Activated CD4-positive, alpha-beta T cell treated with anti-CD3 and anti-CD28 coated beads, Interleukin-2, amount 10 ng/mL, durations not matched to agents 24 days and 14 days (primary cell): Measurements from ENCODE around the gene ZNF688. TPM values are rescaled to one million over a fixed set of nuclear protein-coding genes. Genes with fewer than 3 reads are reported as not detected.

Source experiments
- DNase-seq: peaks from one replicate; pipeline ENCODE4 v3.0.0; 2022
- H3K27ac Mint-ChIP-seq: one replicate; pipeline ENCODE4 v1.8.0; 2022; ENCODE audit warnings: mild to moderate bottlenecking, mixed read lengths
- H3K27me3 Mint-ChIP-seq: one replicate; pipeline ENCODE4 v1.8.0; 2022; ENCODE audit warnings: mixed read lengths
- H3K36me3 Mint-ChIP-seq: one replicate; pipeline ENCODE4 v1.8.0; 2022; ENCODE audit warnings: low read depth, mild to moderate bottlenecking, mixed read lengths
- H3K4me1 Mint-ChIP-seq: one replicate; pipeline ENCODE4 v1.8.0; 2021; ENCODE audit warnings: mixed read lengths
- H3K4me3 Mint-ChIP-seq: one replicate; pipeline ENCODE4 v1.8.0; 2022; ENCODE audit warnings: mild to moderate bottlenecking, moderate library complexity, mixed read lengths
- H3K9me3 Mint-ChIP-seq: one replicate; pipeline ENCODE4 v1.8.0; 2021; ENCODE audit warnings: mixed read lengths
- intact Hi-C: fragments of 100-400 bp; cut with micrococcal nuclease; formaldehyde crosslinking; loops from one replicate; pipeline ENCODE4 v1.15.1; 2023
- total RNA-seq: library from RNA; stranded (reverse); gene quantifications from 2 replicates; pipeline ENCODE4 v1.2.3, GENCODE V29; 2022

The ZNF688 gene
- total RNA-seq, 1 donor from 2014 or later = 6.6 TPM

- Mint-ChIP-seq H3K27ac (peak overlapping the region; percentile 91), H3K9me3 (no peaks in the 10 kb centered on the region), H3K4me3 (peak overlapping the region; percentile 97), H3K36me3 (peaks cover 8% of the 10 kb centered on the region), H3K27me3 (no peaks in the 10 kb centered on the region), H3K4me1 (peaks cover 56% of the 10 kb centered on the region)
- intact Hi-C loops = loop anchor here (1.0 kb wide), 2 partner anchors 13 to 36 kb away; partner anchors contain the start of gene ZNF764
- peak; percentile 67 for DNase-seq
These were observed 674 bp downstream of the ZNF688 start for GRCh38 chr16:30570636-30571444.

GRCh38 chr16:30569746-30570635, 1.5 kb downstream of the ZNF688 start:
- H3K27ac Mint-ChIP-seq = peak overlapping the region; percentile 45
- H3K4me3 Mint-ChIP-seq = peak overlapping the region; percentile 97
- no peaks in the 10 kb centered on the region for H3K9me3 Mint-ChIP-seq
- H3K4me1 Mint-ChIP-seq = peaks cover 51% of the 10 kb centered on the region
- H3K27me3 Mint-ChIP-seq = no peaks in the 10 kb centered on the region
- H3K36me3 Mint-ChIP-seq = peaks cover 7% of the 10 kb centered on the region
- DNase-seq = no peak
- intact Hi-C loops = loop anchor here (2.0 to 5.0 kb wide), 2 partner anchors 43 to 98 kb away; partner anchors contain the start of genes ITGAL and ZNF768

GRCh38 chr16:30569281-30569680, 2.2 kb downstream of the ZNF688 start:
- intact Hi-C loops = loop anchor here (2.0 to 5.0 kb wide), 2 partner anchors 42 to 97 kb away; partner anchors contain the start of genes ITGAL and ZNF768
- Mint-ChIP-seq H3K36me3 (peaks cover 3% of the 10 kb centered on the region), H3K4me1 (peaks cover 46% of the 10 kb centered on the region), H3K27ac (peak overlapping the region; percentile 79), H3K27me3 (no peaks in the 10 kb centered on the region), H3K9me3 (no peaks in the 10 kb centered on the region), H3K4me3 (no peak overlapping the region)
- DNase-seq = no peak

- peak overlapping the region; percentile 80 for H3K4me3 Mint-ChIP-seq
- peak overlapping the region; percentile 98 for H3K27ac Mint-ChIP-seq
- H3K36me3 Mint-ChIP-seq = peaks cover 3% of the 10 kb centered on the region
- H3K27me3 Mint-ChIP-seq = no peaks in the 10 kb centered on the region
- intact Hi-C loops = loop anchor here (2.0 to 5.0 kb wide), 2 partner anchors 41 to 96 kb away; partner anchors contain the start of genes ITGAL and ZNF768
- no peaks in the 10 kb centered on the region for H3K9me3 Mint-ChIP-seq
- DNase-seq = peak; percentile 90
- peaks cover 42% of the 10 kb centered on the region for H3K4me1 Mint-ChIP-seq
These were observed 3.4 kb downstream of the ZNF688 start for GRCh38 chr16:30567991-30568638.

GRCh38 chr16:30567160-30567990, 4.1 kb downstream of the ZNF688 start:
- Mint-ChIP-seq H3K36me3 (peaks cover 3% of the 10 kb centered on the region), H3K4me1 (peaks cover 39% of the 10 kb centered on the region), H3K27me3 (no peaks in the 10 kb centered on the region), H3K4me3 (peak overlapping the region; percentile 80), H3K27ac (peak overlapping the region; percentile 98), H3K9me3 (no peaks in the 10 kb centered on the region)
- DNase-seq = peak; percentile 86
- intact Hi-C loops = loop anchor here (5.0 kb wide), 1 partner anchor 95 kb away; the partner anchor contains the start of gene ITGAL

- intact Hi-C loops = loop anchor here (5.0 kb wide), 1 partner anchor 94 kb away; the partner anchor contains the start of gene ITGAL
- Mint-ChIP-seq H3K27me3 (no peaks in the 10 kb centered on the region), H3K9me3 (no peaks in the 10 kb centered on the region), H3K4me1 (peaks cover 37% of the 10 kb centered on the region), H3K27ac (peak overlapping the region; percentile 3), H3K36me3 (no peaks in the 10 kb centered on the region), H3K4me3 (no peak overlapping the region)
- no peak for DNase-seq
These were observed 5.0 kb downstream of the ZNF688 start for GRCh38 chr16:30566531-30566930.

GRCh38 chr16:30565984-30566383, 5.5 kb downstream of the ZNF688 start:
- Mint-ChIP-seq H3K4me1 (peaks cover 39% of the 10 kb centered on the region), H3K9me3 (no peaks in the 10 kb centered on the region), H3K36me3 (no peaks in the 10 kb centered on the region), H3K27me3 (no peaks in the 10 kb centered on the region), H3K27ac (peak overlapping the region; percentile 3), H3K4me3 (no peak overlapping the region)
- no peak for DNase-seq
- intact Hi-C loops = loop anchor here (5.0 kb wide), 1 partner anchor 94 kb away; the partner anchor contains the start of gene ITGAL

GRCh38 chr16:30565526-30565925, 6.0 kb downstream of the ZNF688 start:
- intact Hi-C loops = loop anchor here (5.0 kb wide), 1 partner anchor 93 kb away; the partner anchor contains the start of gene ITGAL
- no peaks in the 10 kb centered on the region for H3K27me3 Mint-ChIP-seq
- H3K27ac Mint-ChIP-seq = no peak overlapping the region
- H3K9me3 Mint-ChIP-seq = no peaks in the 10 kb centered on the region
- no peak overlapping the region for H3K4me3 Mint-ChIP-seq
- H3K4me1 Mint-ChIP-seq = peaks cover 37% of the 10 kb centered on the region
- H3K36me3 Mint-ChIP-seq = no peaks in the 10 kb centered on the region
- DNase-seq = no peak

- Mint-ChIP-seq H3K27ac (peak overlapping the region; percentile 90), H3K36me3 (peaks cover 2% of the 10 kb centered on the region), H3K9me3 (no peaks in the 10 kb centered on the region), H3K27me3 (no peaks in the 10 kb centered on the region), H3K4me1 (peaks cover 32% of the 10 kb centered on the region), H3K4me3 (peak overlapping the region; percentile 85)
- intact Hi-C loops = no loop called here
- no peak for DNase-seq
These were observed 9.5 kb downstream of the ZNF688 start for GRCh38 chr16:30562021-30562420.

- intact Hi-C loops = no loop called here
- Mint-ChIP-seq H3K4me1 (peaks cover 27% of the 10 kb centered on the region), H3K27me3 (no peaks in the 10 kb centered on the region), H3K4me3 (peak overlapping the region; percentile 85), H3K9me3 (no peaks in the 10 kb centered on the region), H3K36me3 (peaks cover 4% of the 10 kb centered on the region), H3K27ac (peak overlapping the region; percentile 90)
- DNase-seq = peak; percentile 78
These were observed 10.3 kb downstream of the ZNF688 start for GRCh38 chr16:30561089-30561816.

GRCh38 chr16:30559690-30560089, 11.8 kb downstream of the ZNF688 start:
- Mint-ChIP-seq H3K27ac (peak overlapping the region; percentile 79), H3K36me3 (peaks cover 7% of the 10 kb centered on the region), H3K27me3 (no peaks in the 10 kb centered on the region), H3K4me1 (peaks cover 27% of the 10 kb centered on the region), H3K9me3 (no peaks in the 10 kb centered on the region), H3K4me3 (peak overlapping the region; percentile 45)
- intact Hi-C loops = no loop called here
- DNase-seq = no peak

GRCh38 chr16:30558789-30559377, 12.6 kb downstream of the ZNF688 start:
- Mint-ChIP-seq H3K27me3 (no peaks in the 10 kb centered on the region), H3K4me1 (peaks cover 34% of the 10 kb centered on the region), H3K36me3 (peaks cover 14% of the 10 kb centered on the region), H3K27ac (peak overlapping the region; percentile 91), H3K9me3 (no peaks in the 10 kb centered on the region), H3K4me3 (peak overlapping the region; percentile 91)
- DNase-seq = no peak
- intact Hi-C loops = loop anchor here (1.0 kb wide), 4 partner anchors 12 to 99 kb away; partner anchors contain the start of genes FBRS, ZNF688 and ZNF785
